GM18907 (cell line): ENCODE data around the gene NME5.
"Not testable (repeated sequence)": the region's sequence is repeated elsewhere in the genome, so short reads cannot be mapped to it uniquely, and the experiment has no call there.

Source experiments
- ATAC-seq: cut with Tn5 transposase; IDR thresholded peaks from one replicate; pipeline ENCODE4 v1.9.1; 2021; ENCODE audit warnings: mild to moderate bottlenecking, moderate library complexity; ENCODE audit not compliant: unreplicated experiment

The NME5 gene

DNA sequence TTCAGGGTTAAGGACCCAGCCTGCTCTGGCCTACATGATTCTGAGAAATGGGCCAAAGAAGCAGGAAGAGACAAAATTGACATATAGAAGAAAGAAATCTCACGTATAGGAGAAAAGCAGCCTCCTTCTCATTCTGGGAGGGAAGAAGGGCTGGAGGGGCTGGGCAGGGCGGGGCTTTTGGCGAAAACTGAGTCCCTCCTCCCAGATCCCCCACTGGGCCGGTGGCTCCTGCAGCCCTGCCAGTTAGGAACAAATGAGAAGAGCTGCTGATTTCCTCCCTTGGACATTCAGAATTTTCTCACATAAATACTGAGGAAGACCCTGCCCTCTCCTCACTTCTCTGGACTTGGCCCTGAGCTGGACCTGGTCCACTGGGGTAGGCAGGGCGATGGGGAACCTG lies 55.5 kb downstream of the NME5 start, which contains the start of gene WNT8A:
TSS of gene WNT8A (plus strand) at position 332 of the 400 bp plus-strand sequence. CDS start 95 bp downstream, outside the sequence.
- no peak for ATAC-seq

DNA sequence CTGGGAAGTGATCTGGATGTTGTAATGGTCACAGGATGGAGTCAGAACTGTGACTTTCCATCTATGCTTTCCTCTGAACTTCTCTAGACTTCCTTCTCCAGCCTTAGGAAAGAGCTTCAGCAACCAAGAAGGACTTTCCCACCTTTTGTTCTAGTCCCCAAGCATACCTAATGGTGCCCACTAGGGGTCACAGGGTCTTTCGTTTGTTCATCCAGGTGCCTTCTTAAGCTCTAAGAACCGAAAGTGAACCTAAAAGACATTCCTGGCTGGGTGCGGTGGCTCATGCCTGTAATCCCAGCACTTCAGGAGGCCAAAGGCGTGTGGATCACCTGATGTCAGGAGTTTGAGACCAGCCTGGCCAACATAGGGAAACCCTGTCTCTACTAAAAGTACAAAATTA lies 57.2 kb downstream of the NME5 start:
- no peak for ATAC-seq

DNA sequence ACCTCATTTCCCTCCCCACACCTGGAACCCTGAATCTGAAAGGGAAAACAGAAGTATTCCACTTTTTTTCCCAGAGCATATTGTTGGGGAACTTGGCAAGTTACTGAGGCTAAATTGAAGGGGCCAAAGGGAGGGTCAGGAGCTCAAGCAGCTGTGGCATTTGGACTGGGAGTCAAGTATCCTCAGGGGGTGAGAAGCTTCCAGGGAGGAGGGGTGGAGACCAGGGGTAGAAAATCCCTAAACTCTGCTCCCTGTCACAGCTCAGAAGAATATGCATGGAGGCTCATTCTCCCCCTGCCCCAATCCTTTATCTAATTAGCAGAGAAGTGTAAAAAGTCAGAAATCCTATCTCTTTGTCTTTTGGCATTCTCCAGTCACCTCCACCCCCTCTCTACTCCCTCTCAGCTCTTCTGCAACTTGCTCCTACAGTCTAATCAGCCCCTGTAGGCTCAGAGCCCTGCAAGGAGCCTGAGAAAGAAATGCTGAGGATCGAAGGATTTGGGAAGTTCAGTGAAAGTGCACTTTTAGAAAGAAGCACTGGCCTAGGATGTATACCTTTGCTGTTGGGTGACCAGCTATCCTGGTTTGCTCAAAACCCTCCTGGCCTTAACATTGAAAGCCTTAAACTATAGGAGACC lies 61.1 kb downstream of the NME5 start:
- no peak for ATAC-seq

DNA sequence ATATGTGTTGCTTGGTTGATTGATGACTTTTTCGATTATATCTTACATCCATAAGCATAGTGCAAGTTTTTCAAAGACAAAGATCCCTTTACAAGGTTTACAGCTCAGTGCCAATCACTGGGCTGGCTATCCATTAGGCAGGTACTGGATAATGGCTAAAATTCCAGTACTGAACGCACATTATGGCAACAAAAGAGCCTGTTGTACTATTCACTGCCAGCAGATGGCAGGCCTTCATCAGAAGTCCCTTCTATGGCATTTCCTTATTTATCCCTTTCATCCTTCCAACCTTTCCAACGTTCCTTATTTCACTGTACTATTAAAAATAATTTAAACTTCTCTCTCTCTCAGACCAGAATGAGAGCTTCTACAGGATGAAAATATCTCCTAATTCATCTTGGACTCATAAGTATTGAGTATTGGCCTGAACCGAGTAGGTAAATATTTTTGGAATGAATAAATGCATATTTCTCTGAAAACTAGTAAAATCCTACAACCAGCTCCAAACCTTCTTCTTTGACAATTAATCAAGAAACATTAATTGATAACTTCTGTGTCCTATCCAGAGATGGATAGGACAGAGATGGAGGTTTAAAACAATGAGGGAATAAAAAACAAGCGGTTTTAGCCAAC lies 62.0 kb downstream of the NME5 start:
- ATAC-seq: no peak

DNA sequence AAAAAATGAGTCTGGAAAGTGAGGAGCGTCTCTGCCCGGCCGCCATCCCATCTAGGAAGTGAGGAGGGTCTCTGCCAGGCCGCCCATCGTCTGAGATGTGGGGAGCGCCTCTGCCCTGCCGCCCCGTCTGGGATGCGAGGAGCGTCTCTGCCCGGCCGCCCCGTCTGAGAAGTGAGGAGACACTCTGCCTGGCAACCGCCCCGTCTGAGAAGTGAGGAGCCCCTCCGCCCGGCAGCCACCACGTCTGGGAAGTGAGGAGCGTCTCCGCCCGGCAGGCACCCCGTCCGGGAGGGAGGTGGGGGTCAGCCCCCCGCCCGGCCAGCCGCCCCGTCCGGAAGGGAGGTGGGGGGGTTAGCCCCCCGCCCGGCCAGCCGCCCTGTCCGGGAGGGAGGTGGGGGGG lies 69.2 kb downstream of the NME5 start:
- not testable (repeated sequence) for ATAC-seq

DNA sequence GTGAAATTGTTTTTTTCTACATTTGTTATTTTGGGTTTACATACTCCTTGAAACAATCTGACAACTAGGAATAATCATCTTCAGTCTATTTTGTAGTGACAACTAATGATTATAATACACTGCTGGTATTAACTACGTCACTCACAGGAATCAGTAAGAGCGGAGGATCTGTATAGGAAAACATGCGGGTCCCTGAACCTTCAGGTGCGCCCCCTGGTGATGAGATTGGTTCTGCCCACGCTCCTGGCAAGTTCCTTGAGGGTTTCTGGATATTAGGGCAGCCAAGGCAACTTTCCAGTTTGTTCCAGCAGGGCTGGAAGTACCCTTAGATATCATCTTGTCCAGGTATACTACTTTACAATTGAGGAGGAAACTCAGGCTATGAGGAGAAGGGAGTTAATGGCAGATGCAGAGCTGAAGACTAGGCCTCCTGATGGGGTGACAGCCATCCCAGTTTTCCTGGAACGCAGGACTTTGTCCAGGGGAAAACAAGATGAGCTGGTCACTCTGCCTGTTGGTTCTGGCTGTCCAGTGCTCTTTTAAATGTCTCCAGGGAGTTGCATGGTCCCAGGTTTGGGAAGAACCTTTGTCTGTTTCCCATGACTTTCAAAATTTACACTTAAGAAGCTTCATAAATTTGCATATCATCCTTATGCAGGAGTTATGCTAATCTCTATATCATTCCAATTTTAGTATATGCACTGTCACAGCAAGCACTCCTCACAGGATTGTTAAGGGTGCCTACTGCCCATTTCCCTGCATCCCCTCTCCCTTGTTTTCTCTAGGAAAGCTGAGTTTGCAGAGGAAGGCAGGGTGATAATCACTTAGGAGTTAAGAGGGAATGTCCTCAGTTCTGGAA lies 70.3 kb downstream of the NME5 start:
- peak; percentile 60 for ATAC-seq

DNA sequence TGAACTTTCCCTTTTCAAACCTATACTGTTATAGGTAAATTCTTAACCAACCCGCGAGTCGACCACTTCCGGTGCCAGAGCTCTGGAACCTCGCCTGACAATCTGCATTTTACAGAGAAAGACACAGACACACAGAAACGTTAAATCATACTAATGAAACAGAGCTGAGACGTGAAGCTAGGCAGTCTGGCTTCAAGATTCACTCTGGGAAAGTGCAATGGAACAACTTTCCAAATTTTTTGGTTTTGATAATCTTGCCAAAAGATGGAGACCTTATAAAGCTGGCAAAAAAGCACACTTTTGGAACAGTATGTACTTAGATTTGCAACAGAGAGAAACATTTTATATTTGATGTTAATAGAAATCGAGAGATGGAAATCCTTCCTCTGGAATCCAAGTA lies 71.3 kb downstream of the NME5 start:
- no peak for ATAC-seq
